ENCODE measurements around the gene DOCK6. TPM values are rescaled to one million over a fixed set of nuclear protein-coding genes. Genes with fewer than 3 reads are reported as not detected.

DOCK6 gene
- total and polyA plus RNA-seq, 2 of the 13 experiments (the other 11 are each of a cell fraction or from before 2014, with no cell fraction given), result 5.4 to 38.1 TPM

DNA sequence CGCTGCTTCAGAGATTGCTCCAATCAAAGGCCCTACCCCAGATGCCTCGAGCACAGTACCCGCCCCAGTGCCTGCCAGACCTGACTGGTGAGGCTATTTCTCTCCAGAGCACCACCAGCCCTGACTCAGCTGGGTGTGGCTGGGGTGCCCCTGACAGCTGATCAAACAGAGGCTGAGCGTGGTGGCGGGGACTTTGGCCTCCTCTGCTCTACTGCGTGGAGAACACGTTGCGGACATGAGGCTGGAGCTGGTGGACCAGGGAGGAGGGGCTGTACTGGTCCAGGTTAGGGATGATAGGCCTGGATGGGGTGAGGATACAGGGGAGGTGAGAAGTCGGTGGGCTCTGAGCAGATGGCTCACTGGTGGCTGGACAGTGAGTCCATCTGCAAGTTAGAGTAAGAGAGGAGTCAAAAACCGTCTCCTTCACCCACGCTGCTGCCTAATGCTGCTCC lies 3.5 kb upstream of the DOCK6 start (continued):
- TF ChIP-seq, protein P1, sequence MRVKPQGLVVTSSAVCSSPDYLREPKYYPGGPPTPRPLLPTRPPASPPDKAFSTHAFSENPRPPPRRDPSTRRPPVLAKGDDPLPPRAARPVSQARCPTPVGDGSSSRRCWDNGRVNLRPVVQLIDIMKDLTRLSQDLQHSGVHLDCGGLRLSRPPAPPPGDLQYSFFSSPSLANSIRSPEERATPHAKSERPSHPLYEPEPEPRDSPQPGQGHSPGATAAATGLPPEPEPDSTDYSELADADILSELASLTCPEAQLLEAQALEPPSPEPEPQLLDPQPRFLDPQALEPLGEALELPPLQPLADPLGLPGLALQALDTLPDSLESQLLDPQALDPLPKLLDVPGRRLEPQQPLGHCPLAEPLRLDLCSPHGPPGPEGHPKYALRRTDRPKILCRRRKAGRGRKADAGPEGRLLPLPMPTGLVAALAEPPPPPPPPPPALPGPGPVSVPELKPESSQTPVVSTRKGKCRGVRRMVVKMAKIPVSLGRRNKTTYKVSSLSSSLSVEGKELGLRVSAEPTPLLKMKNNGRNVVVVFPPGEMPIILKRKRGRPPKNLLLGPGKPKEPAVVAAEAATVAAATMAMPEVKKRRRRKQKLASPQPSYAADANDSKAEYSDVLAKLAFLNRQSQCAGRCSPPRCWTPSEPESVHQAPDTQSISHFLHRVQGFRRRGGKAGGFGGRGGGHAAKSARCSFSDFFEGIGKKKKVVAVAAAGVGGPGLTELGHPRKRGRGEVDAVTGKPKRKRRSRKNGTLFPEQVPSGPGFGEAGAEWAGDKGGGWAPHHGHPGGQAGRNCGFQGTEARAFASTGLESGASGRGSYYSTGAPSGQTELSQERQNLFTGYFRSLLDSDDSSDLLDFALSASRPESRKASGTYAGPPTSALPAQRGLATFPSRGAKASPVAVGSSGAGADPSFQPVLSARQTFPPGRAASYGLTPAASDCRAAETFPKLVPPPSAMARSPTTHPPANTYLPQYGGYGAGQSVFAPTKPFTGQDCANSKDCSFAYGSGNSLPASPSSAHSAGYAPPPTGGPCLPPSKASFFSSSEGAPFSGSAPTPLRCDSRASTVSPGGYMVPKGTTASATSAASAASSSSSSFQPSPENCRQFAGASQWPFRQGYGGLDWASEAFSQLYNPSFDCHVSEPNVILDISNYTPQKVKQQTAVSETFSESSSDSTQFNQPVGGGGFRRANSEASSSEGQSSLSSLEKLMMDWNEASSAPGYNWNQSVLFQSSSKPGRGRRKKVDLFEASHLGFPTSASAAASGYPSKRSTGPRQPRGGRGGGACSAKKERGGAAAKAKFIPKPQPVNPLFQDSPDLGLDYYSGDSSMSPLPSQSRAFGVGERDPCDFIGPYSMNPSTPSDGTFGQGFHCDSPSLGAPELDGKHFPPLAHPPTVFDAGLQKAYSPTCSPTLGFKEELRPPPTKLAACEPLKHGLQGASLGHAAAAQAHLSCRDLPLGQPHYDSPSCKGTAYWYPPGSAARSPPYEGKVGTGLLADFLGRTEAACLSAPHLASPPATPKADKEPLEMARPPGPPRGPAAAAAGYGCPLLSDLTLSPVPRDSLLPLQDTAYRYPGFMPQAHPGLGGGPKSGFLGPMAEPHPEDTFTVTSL (CRISPR knock-in tag; IDR thresholded peaks at IDR 0.05; ENCODE audit: borderline replicate concordance), result peak; percentile 89; the same call in 1 of the 2 replicates
- TF ChIP-seq HMG20A (CRISPR knock-in tag; IDR thresholded peaks at IDR 0.05; ENCODE audit: borderline replicate concordance), result peak; percentile 90
- TF ChIP-seq ZKSCAN5 (CRISPR knock-in tag; IDR thresholded peaks at IDR 0.05), result no peak; the same call in 1 of the 2 replicates
- TF ChIP-seq ZNF333 (CRISPR knock-in tag; IDR thresholded peaks at IDR 0.05; ENCODE audit: borderline replicate concordance), result peak; percentile 68; the same call in 1 of the 2 replicates
- peak; percentile 89; the same call in 1 of the 2 replicates for TF ChIP-seq DNMT3B (CRISPR knock-in tag; conservative IDR thresholded peaks at IDR 0.05)
- TF ChIP-seq PCBP2 (optimal IDR thresholded peaks at IDR 0.05; ENCODE audit: low read depth, low read length, poor library complexity, severe bottlenecking), result no peak
- 0 out of 2 replicates have a peak, but pooled peaks have one; percentile 17 for TF ChIP-seq DNMT1 (CRISPR knock-in tag; IDR thresholded peaks at IDR 0.05)
- peak; percentile 74; the same call in 1 of the 2 replicates for TF ChIP-seq ARID2 (CRISPR knock-in tag; IDR thresholded peaks at IDR 0.05; ENCODE audit: borderline replicate concordance)
- no peak for TF ChIP-seq HOXA7 (CRISPR knock-in tag; IDR thresholded peaks at IDR 0.05)
- no peak for TF ChIP-seq ATAD3A (CRISPR knock-in tag; IDR thresholded peaks at IDR 0.05)
- TF ChIP-seq ZZZ3 (CRISPR knock-in tag; IDR thresholded peaks at IDR 0.05; ENCODE audit: borderline replicate concordance), result peak; percentile 83; the same call in 1 of the 2 replicates
- no peak for TF ChIP-seq HNRNPUL1 (IDR thresholded peaks at IDR 0.05; ENCODE audit: low read depth, low read length)
- TF ChIP-seq, protein P2, sequence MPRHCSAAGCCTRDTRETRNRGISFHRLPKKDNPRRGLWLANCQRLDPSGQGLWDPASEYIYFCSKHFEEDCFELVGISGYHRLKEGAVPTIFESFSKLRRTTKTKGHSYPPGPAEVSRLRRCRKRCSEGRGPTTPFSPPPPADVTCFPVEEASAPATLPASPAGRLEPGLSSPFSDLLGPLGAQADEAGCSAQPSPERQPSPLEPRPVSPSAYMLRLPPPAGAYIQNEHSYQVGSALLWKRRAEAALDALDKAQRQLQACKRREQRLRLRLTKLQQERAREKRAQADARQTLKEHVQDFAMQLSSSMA (CRISPR knock-in tag; IDR thresholded peaks at IDR 0.05), result peak; percentile 90; the same call in 1 of the 2 replicates
- TF ChIP-seq RBAK (CRISPR knock-in tag; IDR thresholded peaks at IDR 0.05), result no peak
- TF ChIP-seq ZNF451 (CRISPR knock-in tag; IDR thresholded peaks at IDR 0.05), result peak; percentile 89; the same call in 1 of the 2 replicates
- no peak for TF ChIP-seq ZNF615 (CRISPR knock-in tag; IDR thresholded peaks at IDR 0.05; ENCODE audit: borderline replicate concordance)
- TF ChIP-seq CHCHD3 (CRISPR knock-in tag; IDR thresholded peaks at IDR 0.05), result no peak
- TF ChIP-seq, protein P3, sequence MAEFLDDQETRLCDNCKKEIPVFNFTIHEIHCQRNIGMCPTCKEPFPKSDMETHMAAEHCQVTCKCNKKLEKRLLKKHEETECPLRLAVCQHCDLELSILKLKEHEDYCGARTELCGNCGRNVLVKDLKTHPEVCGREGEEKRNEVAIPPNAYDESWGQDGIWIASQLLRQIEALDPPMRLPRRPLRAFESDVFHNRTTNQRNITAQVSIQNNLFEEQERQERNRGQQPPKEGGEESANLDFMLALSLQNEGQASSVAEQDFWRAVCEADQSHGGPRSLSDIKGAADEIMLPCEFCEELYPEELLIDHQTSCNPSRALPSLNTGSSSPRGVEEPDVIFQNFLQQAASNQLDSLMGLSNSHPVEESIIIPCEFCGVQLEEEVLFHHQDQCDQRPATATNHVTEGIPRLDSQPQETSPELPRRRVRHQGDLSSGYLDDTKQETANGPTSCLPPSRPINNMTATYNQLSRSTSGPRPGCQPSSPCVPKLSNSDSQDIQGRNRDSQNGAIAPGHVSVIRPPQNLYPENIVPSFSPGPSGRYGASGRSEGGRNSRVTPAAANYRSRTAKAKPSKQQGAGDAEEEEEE (CRISPR knock-in tag; IDR thresholded peaks at IDR 0.05; ENCODE audit: borderline replicate concordance), result peak; percentile 72; the same call in 1 of the 2 replicates
- no peak for TF ChIP-seq HNRNPLL (IDR thresholded peaks at IDR 0.05; ENCODE audit: low read depth, low read length, poor library complexity, severe bottlenecking)
- no peak for TF ChIP-seq ZNF234 (CRISPR knock-in tag; conservative IDR thresholded peaks at IDR 0.05)
- peak; percentile 94 for TF ChIP-seq SPEN (CRISPR knock-in tag; IDR thresholded peaks at IDR 0.05; ENCODE audit: low read depth)
- peak; percentile 38; the same call in 1 of the 2 replicates for TF ChIP-seq CENPT (CRISPR knock-in tag; IDR thresholded peaks at IDR 0.05; ENCODE audit: low read depth)
- TF ChIP-seq GATAD1 (CRISPR knock-in tag; IDR thresholded peaks at IDR 0.05), result peak; percentile 72
- no peak for TF ChIP-seq HHEX (CRISPR knock-in tag; IDR thresholded peaks at IDR 0.05)

Measured in HepG2 (cell line).